H1 (cell line): Measurements from ENCODE around the gene KRT24. TPM values are rescaled to one million over a fixed set of nuclear protein-coding genes. Genes with fewer than 3 reads are reported as not detected.

Experiments used
- ASH2L ChIP-seq: fragments of 200-600, 300-600 bp; sonication (generic); IDR thresholded peaks from one replicate; pipeline ENCODE4 v1.7.1; 2017; ENCODE audit warnings: low read length
- HDAC6 ChIP-seq: IDR thresholded peaks from one replicate; pipeline ENCODE4 v1.7.1; 2012; ENCODE audit warnings: low read depth, mild to moderate bottlenecking, inconsistent platforms, low read length, moderate library complexity
- KDM1A ChIP-seq: fragments of 200-600, 300-600 bp; sonication (generic); IDR thresholded peaks from 2 replicates; pipeline ENCODE4 v1.7.1; 2016; ENCODE audit warnings: mild to moderate bottlenecking, low read length, borderline replicate concordance
- SP1 ChIP-seq: IDR thresholded peaks from 2 replicates; pipeline ENCODE4 v1.6.1; 2011; ENCODE audit warnings: low read depth, low read length
- TBP ChIP-seq: IDR thresholded peaks from 2 replicates; pipeline ENCODE4 v1.6.1; 2011; ENCODE audit warnings: low read depth, low read length, improper control_type of control experiment
- polyA plus RNA-seq, 7 experiments: library from polyadenylated mRNA; depleted of rRNA in 3 of 7; stranded (reverse) in 5 of 7; unstranded in 2 of 7; fragments of >200 nt in 5 of 7; fragments of 200-250 nt in 2 of 7; gene quantifications; 1 replicate in 5 of 7; 2 replicates in 1 of 7; 4 replicates in 1 of 7; pipeline versions ENCODE4 v1.2.1 to v1.2.3, GENCODE V29; 2011 to 2013; ENCODE audit warnings: missing spikeins in 2 of 7, mixed read lengths in 2 of 7
- total RNA-seq: library from RNA; stranded (reverse); fragmentation: NEBNext Ultra II Directional; extraction: Animal tissue kit (Norgen Biotek cat#: 25700); gene quantifications from 2 replicates; pipeline ENCODE4 v1.2.1, GENCODE V29; 2021

Gene KRT24
- total and polyA plus RNA-seq, 2 of the 8 experiments (the other 6 are each of a cell fraction or from before 2014, with no cell fraction given), result not detected

GRCh38 chr17:40663252-40663651 is 40.3 kb downstream of the KRT24 start (continued):
- no peak for TF ChIP-seq HDAC6
- TF ChIP-seq ASH2L, result no peak
- no peak for TF ChIP-seq KDM1A
- no peak for TF ChIP-seq SP1
- TF ChIP-seq TBP, result no peak
